Body of pancreas (tissue), 4 donors: ENCODE data around the gene ZNF431. TPM values are rescaled to one million over a fixed set of nuclear protein-coding genes. Genes with fewer than 3 reads are reported as not detected.
"Not testable (repeated sequence)": the region's sequence is repeated elsewhere in the genome, so short reads cannot be mapped to it uniquely, and the experiment has no call there.

Experiments
- ATAC-seq: fragments of 150-250 bp; one replicate; pipeline ENCODE4 v1.9.1; 2016
- DNase-seq, 4 donors: peaks; one replicate each; pipeline ENCODE4 v3.0.0-alpha.2; 2019
- H3K27ac ChIP-seq, 4 donors: fragments of 200-600 bp; sonication (generic); 1 replicate in 3 of 4; 2 replicates in 1 of 4; pipeline versions ENCODE4 v1.5.1 to v1.6.1; 2016 to 2019; ENCODE audit warnings: mild to moderate bottlenecking in 1 of 4, mixed read lengths in 1 of 4, moderate library complexity in 1 of 4
- H3K27me3 ChIP-seq, 2 donors: fragments of 200-600 bp; sonication (generic); one replicate each; pipeline ENCODE4 v1.6.0; 2016; ENCODE audit warnings: mild to moderate bottlenecking in 1 of 2
- H3K36me3 ChIP-seq, 2 donors: fragments of 200-600 bp; sonication (generic); replicated peaks in 1 of 2; 2 replicates each; pipeline ENCODE4 v1.5.1; 2016; ENCODE audit warnings: low read depth in 2 of 2; ENCODE audit not compliant: insufficient read depth in 1 of 2
- H3K4me1 ChIP-seq: fragments of 200-600 bp; sonication (generic); one replicate; pipeline ENCODE4 v1.6.0; 2016
- H3K4me3 ChIP-seq, 2 donors: fragments of 200-600 bp; sonication (generic); 1 replicate in 1 of 2; 2 replicates in 1 of 2; pipeline ENCODE4 v1.5.1; 2016 to 2019
- H3K9me3 ChIP-seq, 3 donors: fragments of 200-600 bp; sonication (generic); 1 replicate in 2 of 3; 2 replicates in 1 of 3; pipeline ENCODE4 v1.5.1; 2016
- POLR2A ChIP-seq, 3 donors: fragments of 450-650 bp; IDR thresholded peaks; one replicate each; pipeline ENCODE4 v1.6.1; 2016; ENCODE audit warnings: antibody characterized with exemption in 3 of 3, mild to moderate bottlenecking in 2 of 3
- whole genome bisulfite sequencing, 2 donors: methylation state at CpG; one replicate each; pipeline ENCODE4 v1.1.5; 2017; 5-methylcytosine and 5-hydroxymethylcytosine counted together
- intact Hi-C: fragments of 100-400 bp; cut with DNase I; formaldehyde crosslinking; loops from one replicate; pipeline ENCODE4 v1.15.1; 2023
- small RNA-seq: library from RNA; depleted of rRNA; stranded (forward); fragments of <200 nt; gene quantifications from one replicate; pipeline ENCODE3, GENCODE V24; 2016
- total RNA-seq, 2 donors: library from RNA; depleted of rRNA; stranded (reverse); fragments of >200 nt; gene quantifications; one replicate each; pipeline ENCODE4 v1.1.0, GENCODE V29; 2016
- TF ChIP-seq, protein P1 (sequence below), 7 experiments: fragments of 450-650 bp in 4 of 7; fragments of 200-600 bp in 3 of 7; sonication (generic) in 3 of 7; IDR thresholded peaks; one replicate each; pipeline ENCODE4 v1.5.1; 2016 to 2019; ENCODE audit warnings: antibody characterized with exemption in 7 of 7

Gene ZNF431
- total RNA-seq, 2 donors from 2014 or later = 4.9 to 7.9 TPM

DNA sequence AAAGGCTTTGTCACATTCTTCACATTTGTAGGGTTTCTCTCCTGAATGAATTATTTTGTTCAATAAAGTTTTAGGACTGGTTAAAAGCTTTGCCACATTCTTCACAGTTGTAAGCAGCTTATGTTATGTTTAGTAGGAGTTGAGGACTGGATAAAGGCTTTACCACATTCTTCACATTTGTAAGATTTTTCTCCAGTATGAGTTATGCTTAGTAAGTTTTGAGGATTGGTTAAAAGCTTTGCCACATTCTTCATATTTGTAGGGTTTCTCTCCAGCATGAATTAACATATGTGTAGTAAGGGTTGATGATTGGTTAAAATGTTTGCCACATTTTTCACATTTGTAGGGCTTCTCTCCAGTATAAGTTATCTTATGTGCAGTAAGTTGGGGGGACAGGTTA is 79.9 kb downstream of the ZNF431 start:
- Histone ChIP-seq H3K4me1 (no peaks in the 10 kb centered on the region), H3K36me3 (no peaks in the 10 kb centered on the region), H3K27me3 (no peaks in the 10 kb centered on the region), H3K27ac (no peak overlapping the region), H3K9me3 (no peaks in the 10 kb centered on the region), H3K4me3 (no peak overlapping the region)
- ATAC-seq = no peak
- no peak for TF ChIP-seq POLR2A (IDR thresholded peaks at IDR 0.05)
- TF ChIP-seq, protein P1, sequence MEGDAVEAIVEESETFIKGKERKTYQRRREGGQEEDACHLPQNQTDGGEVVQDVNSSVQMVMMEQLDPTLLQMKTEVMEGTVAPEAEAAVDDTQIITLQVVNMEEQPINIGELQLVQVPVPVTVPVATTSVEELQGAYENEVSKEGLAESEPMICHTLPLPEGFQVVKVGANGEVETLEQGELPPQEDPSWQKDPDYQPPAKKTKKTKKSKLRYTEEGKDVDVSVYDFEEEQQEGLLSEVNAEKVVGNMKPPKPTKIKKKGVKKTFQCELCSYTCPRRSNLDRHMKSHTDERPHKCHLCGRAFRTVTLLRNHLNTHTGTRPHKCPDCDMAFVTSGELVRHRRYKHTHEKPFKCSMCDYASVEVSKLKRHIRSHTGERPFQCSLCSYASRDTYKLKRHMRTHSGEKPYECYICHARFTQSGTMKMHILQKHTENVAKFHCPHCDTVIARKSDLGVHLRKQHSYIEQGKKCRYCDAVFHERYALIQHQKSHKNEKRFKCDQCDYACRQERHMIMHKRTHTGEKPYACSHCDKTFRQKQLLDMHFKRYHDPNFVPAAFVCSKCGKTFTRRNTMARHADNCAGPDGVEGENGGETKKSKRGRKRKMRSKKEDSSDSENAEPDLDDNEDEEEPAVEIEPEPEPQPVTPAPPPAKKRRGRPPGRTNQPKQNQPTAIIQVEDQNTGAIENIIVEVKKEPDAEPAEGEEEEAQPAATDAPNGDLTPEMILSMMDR (IDR thresholded peaks at IDR 0.05) = no peak
- intact Hi-C loops = no loop called here
- no peak for DNase-seq

- H3K36me3 ChIP-seq, H3K4me3 ChIP-seq, H3K4me1 ChIP-seq, H3K27me3 ChIP-seq, ATAC-seq, intact Hi-C loops, DNase-seq, H3K27ac ChIP-seq: not testable (repeated sequence)
- WGBS, 2 donors = 72 to 79% methylated on average over 3 of the region's 3 CpGs
- H3K9me3 ChIP-seq = peaks cover 0 to 12% (median 0%) of the 10 kb centered on the region in 3 donors
Measured at GRCh38 chr19:21229938-21230337, 88.1 kb downstream of the ZNF431 start.

GRCh38 chr19:21233691-21234090 is 91.9 kb downstream of the ZNF431 start:
- Histone ChIP-seq H3K4me1 (no peaks in the 10 kb centered on the region), H3K27ac (no peak overlapping the region), H3K9me3 (peaks cover 0 to 12% (median 0%) of the 10 kb centered on the region in 3 donors), H3K36me3 (no peaks in the 10 kb centered on the region), H3K4me3 (no peak overlapping the region), H3K27me3 (no peaks in the 10 kb centered on the region)
- ATAC-seq = no peak
- TF ChIP-seq POLR2A (IDR thresholded peaks at IDR 0.05) = no peak
- TF ChIP-seq, protein P1 (IDR thresholded peaks at IDR 0.05) = no peak
- 59 to 71% methylated on average over 2 of the region's 2 CpGs for WGBS, 2 donors
- no peak for DNase-seq
- intact Hi-C loops = no loop called here

DNA sequence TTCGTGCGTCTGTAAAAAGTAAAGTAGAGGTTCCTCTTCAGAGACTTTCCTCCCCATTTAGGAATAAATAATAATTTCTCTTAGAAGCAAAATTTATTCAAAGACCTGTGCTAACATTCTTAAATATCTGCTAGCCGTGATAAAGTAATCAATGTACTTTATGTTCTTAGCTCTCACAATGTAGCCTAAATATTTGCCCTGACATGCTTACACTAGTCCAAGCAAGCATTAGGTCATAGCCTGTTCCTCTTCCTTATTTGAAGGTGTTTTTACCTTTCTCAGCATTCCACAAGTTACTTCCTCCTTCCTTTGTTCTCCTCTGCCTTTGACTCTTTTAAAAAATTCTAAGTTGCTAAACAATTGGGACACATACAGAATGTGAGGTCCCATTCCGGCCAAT is 94.9 kb downstream of the ZNF431 start:
- intact Hi-C loops, H3K9me3 ChIP-seq, H3K4me1 ChIP-seq, H3K4me3 ChIP-seq, H3K27me3 ChIP-seq, ATAC-seq, H3K27ac ChIP-seq, DNase-seq, H3K36me3 ChIP-seq: not testable (repeated sequence)
- WGBS, 2 donors = 78 to 82% methylated on average over 4 of the region's 4 CpGs

- no peaks in the 10 kb centered on the region for H3K36me3 ChIP-seq
- no peaks in the 10 kb centered on the region for H3K27me3 ChIP-seq
- H3K9me3 ChIP-seq = no peaks in the 10 kb centered on the region
- H3K27ac ChIP-seq = no peak overlapping the region
- WGBS, 2 donors = 79 to 83% methylated on average over 2 of the region's 2 CpGs
- H3K4me1 ChIP-seq = no peaks in the 10 kb centered on the region
- intact Hi-C loops = no loop called here
- ATAC-seq (no peak), DNase-seq (no peak)
- TF ChIP-seq POLR2A (IDR thresholded peaks at IDR 0.05) = no peak
- TF ChIP-seq, protein P1 (IDR thresholded peaks at IDR 0.05) = no peak
- H3K4me3 ChIP-seq = no peak overlapping the region
Measured at GRCh38 chr19:21238670-21239069, 96.8 kb downstream of the ZNF431 start.

Small RNA genes within 50 kb of the gene (small RNA-seq; reads per million reads assigned to genes)
- 0.33 reads per million for gene RNA5SP469

Other genes with a start within 250 kb of the ZNF431 start
- 10 to 100 TPM in 1 of 2 donors, 1 to 10 TPM in 1; 9.2 to 15.3 TPM for gene ZNF85, start 218.8 kb upstream of the ZNF431 start, total RNA-seq
- 10 to 100 TPM in 1 of 2 donors, 1 to 10 TPM in 1; 4.0 to 11.4 TPM for gene ZNF430, start 121.4 kb upstream of the ZNF431 start, total RNA-seq
- gene ZNF714, start 59.8 kb upstream of the ZNF431 start, total RNA-seq = 10 to 100 TPM in 1 of 2 donors, 1 to 10 TPM in 1; 3.1 to 16.2 TPM
- 10 to 100 TPM; 13.7 to 14.5 TPM for gene ZNF708, start 187.4 kb downstream of the ZNF431 start, total RNA-seq
- gene ZNF738, start 217.0 kb downstream of the ZNF431 start, total RNA-seq = 1 to 10 TPM; 3.0 to 4.7 TPM